ENCODE data around the gene SV2C.

GRCh38 chr5:76291305-76292077 lies 208.3 kb downstream of the SV2C start:
- TF ChIP-seq CTCF (IDR thresholded peaks at IDR 0.05): no peak
- TF ChIP-seq POLR2A (IDR thresholded peaks at IDR 0.05): no peak

Data from testis (tissue), 2 donors.